GM13976 (cell line): ENCODE measurements around the gene DAGLA.

Experiments used
- DNase-seq: peaks from one replicate; pipeline ENCODE4 v3.0.0; 2012; ENCODE audit warnings: low spot score
- CTCF ChIP-seq: IDR thresholded peaks from 2 replicates; pipeline ENCODE4 v1.5.1; 2012; ENCODE audit warnings: borderline replicate concordance, mild to moderate bottlenecking; ENCODE audit not compliant: insufficient read depth; ENCODE audit errors: extremely low read depth, missing control alignments, control extremely low read depth
- in situ Hi-C: fragments of 300-500 bp; cut with MboI; formaldehyde crosslinking; loops from one replicate; pipeline ENCODE4 v1.12.0; 2022; ENCODE audit warnings: low sequenced_read_pairs, mixed read lengths, inconsistent platforms; ENCODE audit not compliant: unreplicated experiment

Gene DAGLA

DNA sequence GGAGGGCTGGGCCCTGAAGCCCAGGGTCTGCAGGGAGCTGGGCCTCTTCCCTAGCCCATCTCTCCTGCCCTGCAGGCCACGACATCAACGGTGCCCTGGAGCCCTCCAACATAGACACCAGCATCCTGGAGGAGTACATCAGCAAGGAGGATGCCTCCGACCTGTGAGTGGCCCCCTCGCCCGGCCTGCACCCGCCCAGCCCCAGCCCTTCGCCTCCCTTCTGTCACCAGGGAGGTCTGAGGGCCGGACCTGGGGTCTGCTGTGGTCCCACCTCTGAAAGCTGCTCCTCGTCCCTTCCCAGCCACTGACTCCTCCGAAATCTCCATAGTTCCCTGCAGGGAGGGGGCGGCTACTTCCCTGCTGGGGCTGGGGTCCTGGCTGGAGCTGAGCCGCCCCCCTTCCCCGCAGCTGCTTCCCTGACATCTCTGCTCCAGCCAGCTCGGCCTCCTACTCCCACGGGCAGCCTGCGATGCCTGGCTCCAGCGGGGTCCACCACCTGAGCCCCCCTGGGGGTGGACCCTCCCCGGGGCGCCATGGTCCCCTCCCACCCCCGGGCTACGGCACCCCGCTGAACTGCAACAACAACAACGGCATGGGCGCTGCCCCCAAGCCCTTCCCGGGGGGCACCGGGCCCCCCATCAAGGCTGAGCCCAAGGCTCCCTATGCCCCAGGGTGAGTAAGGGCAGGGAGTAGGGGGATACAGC, 85.5 kb downstream of the DAGLA start:
- no peak for TF ChIP-seq CTCF
- in situ Hi-C loops: no loop called here
- DNase-seq: no peak

GRCh38 chr11:61766353-61766841, 86.2 kb downstream of the DAGLA start:
- DNase-seq: no peak
- TF ChIP-seq CTCF: no peak
- in situ Hi-C loops: no loop called here

- in situ Hi-C loops: no loop called here
- no peak for TF ChIP-seq CTCF
- no peak for DNase-seq
These were observed 88.3 kb downstream of the DAGLA start for GRCh38 chr11:61768376-61769076.

GRCh38 chr11:61769169-61769920, 89.2 kb downstream of the DAGLA start:
- no peak for DNase-seq
- in situ Hi-C loops: no loop called here
- no peak for TF ChIP-seq CTCF

GRCh38 chr11:61769946-61770683, 89.9 kb downstream of the DAGLA start:
- in situ Hi-C loops: no loop called here
- no peak for DNase-seq
- TF ChIP-seq CTCF: no peak
